Suppressor macrophage treated with lipopolysaccharide for 4 hours (primary cell): ENCODE data around the gene ST6GALNAC6.
"Not testable (repeated sequence)": the region's sequence is repeated elsewhere in the genome, so short reads cannot be mapped to it uniquely, and the experiment has no call there.

Experiments used
- DNase-seq: peaks from one replicate; pipeline ENCODE4 v3.0.0-alpha.2; 2020

ST6GALNAC6 gene

GRCh38 chr9:127853312-127854183 lies 45.9 kb downstream of the ST6GALNAC6 start:
- DNase-seq, result peak; percentile 51

- DNase-seq, result no peak
These were observed 46.6 kb downstream of the ST6GALNAC6 start for GRCh38 chr9:127852829-127853228.

- DNase-seq, result no peak
These were observed 49.0 kb downstream of the ST6GALNAC6 start for GRCh38 chr9:127850286-127850830.

GRCh38 chr9:127848756-127849504 lies 50.5 kb downstream of the ST6GALNAC6 start:
- DNase-seq, result no peak

- no peak for DNase-seq
These were observed 51.3 kb downstream of the ST6GALNAC6 start for GRCh38 chr9:127847833-127848755.

GRCh38 chr9:127847178-127847510 lies 52.3 kb downstream of the ST6GALNAC6 start:
- no peak for DNase-seq

GRCh38 chr9:127846443-127847177 lies 52.8 kb downstream of the ST6GALNAC6 start:
- DNase-seq, result no peak

- not testable (repeated sequence) for DNase-seq
These were observed 53.8 kb downstream of the ST6GALNAC6 start for GRCh38 chr9:127845619-127846018.

- no peak for DNase-seq
These were observed 54.5 kb downstream of the ST6GALNAC6 start for GRCh38 chr9:127844821-127845359.

- DNase-seq, result no peak
These were observed 58.1 kb downstream of the ST6GALNAC6 start for GRCh38 chr9:127841087-127841835.

- peak; percentile 96 for DNase-seq
These were observed 60.9 kb downstream of the ST6GALNAC6 start for GRCh38 chr9:127838375-127839078.

GRCh38 chr9:127837346-127837745 lies 62.1 kb downstream of the ST6GALNAC6 start:
- DNase-seq, result no peak

- not testable (repeated sequence) for DNase-seq
These were observed 62.8 kb downstream of the ST6GALNAC6 start for GRCh38 chr9:127836561-127836960.

- DNase-seq, result peak; percentile 92
These were observed 63.3 kb downstream of the ST6GALNAC6 start for GRCh38 chr9:127835991-127836516.
